K562 (cell line): ENCODE data around the gene FAM114A1. TPM values are rescaled to one million over a fixed set of nuclear protein-coding genes. Genes with fewer than 3 reads are reported as not detected.

Experiments
- ATAC-seq: fragments of 200-7000 bp; cut with Tn5 transposase; 3 replicates; pipeline ENCODE4 v1.9.1; 2020; ENCODE audit warnings: moderate library complexity
- BruUV-seq: library from RNA; stranded (reverse); fragments of 400-500 nt; replicated peaks from 2 replicates; lab custom pipeline; 2021; lab: Mats Ljungman, UMichigan
- CTCF ChIA-PET: fragments of 300-600 bp; formaldehyde crosslinking; extraction: SDS; loops from one replicate; lab custom pipeline; 2021; ENCODE audit warnings: low intra/inter-chr PET ratio; lab: Yijun Ruan, JAX
- POLR2A ChIA-PET: fragments of 300-600, 350-650 bp; sonication (Branson Sonifier 250); formaldehyde crosslinking; extraction: SDS; loops from one replicate; lab custom pipeline; 2021; ENCODE audit warnings: antibody characterized with exemption, inconsistent platforms; lab: Yijun Ruan, JAX
- DNase-seq, 4 experiments: peaks; one replicate each; pipeline versions ENCODE4 v3.0.0 to v3.0.0-alpha.2; 2011 to 2018; ENCODE audit warnings: low spot score in 3 of 4, mixed read lengths in 3 of 4; ENCODE audit errors: extremely low read depth in 1 of 4
- FAIRE-seq: peaks from 2 replicates; lab custom pipeline; 2011; peaks lifted over from hg19 to GRCh38; lab: Jason Lieb, UNC
- H2AFZ ChIP-seq: 2 replicates; pipeline ENCODE4 v1.6.0; 2011; ENCODE audit warnings: low read depth, low read length, control low read depth, inconsistent platforms
- H3K27ac ChIP-seq: fragments of 200-600 bp; 3 replicates; pipeline ENCODE4 v1.8.0; 2011; ENCODE audit warnings: low read depth, mild to moderate bottlenecking, control low read depth, inconsistent platforms, low read length, moderate library complexity, mixed read lengths; ENCODE audit errors: extremely low read depth
- H3K27me3 ChIP-seq, 2 experiments: fragments of 300-600 bp in 1 of 2; 2 replicates in 1 of 2; 3 replicates in 1 of 2; pipeline versions ENCODE4 v1.6.0 to v1.8.0; 2011; ENCODE audit warnings: inconsistent platforms in 2 of 2, low read length in 2 of 2, mild to moderate bottlenecking in 1 of 2, mixed read lengths in 1 of 2, moderate library complexity in 1 of 2; ENCODE audit not compliant: control insufficient read depth in 2 of 2, insufficient read depth in 2 of 2
- H3K36me3 ChIP-seq: fragments of 300-600 bp; 3 replicates; pipeline ENCODE4 v1.8.0; 2011; ENCODE audit warnings: mild to moderate bottlenecking, low read length, inconsistent platforms; ENCODE audit not compliant: control insufficient read depth, insufficient read depth
- H3K4me1 ChIP-seq, 2 experiments: fragments of 200-600 bp in 1 of 2; replicated peaks in 1 of 2; 2 replicates in 1 of 2; 3 replicates in 1 of 2; pipeline versions ENCODE4 v1.5.1 to v1.8.0; 2011; ENCODE audit warnings: inconsistent platforms in 2 of 2, low read length in 2 of 2, mild to moderate bottlenecking in 1 of 2, mixed read lengths in 1 of 2, moderate library complexity in 1 of 2; ENCODE audit not compliant: control insufficient read depth in 2 of 2, insufficient read depth in 2 of 2
- H3K4me2 ChIP-seq: 2 replicates; pipeline ENCODE4 v1.6.1; 2011; ENCODE audit warnings: low read length, control low read depth, inconsistent platforms, mixed read lengths; ENCODE audit not compliant: insufficient read depth
- H3K4me3 ChIP-seq: fragments of 200-600 bp; sonication (generic), shearing (Covaris generic); 2 replicates; pipeline ENCODE4 v1.5.1; 2016; ENCODE audit warnings: control low read depth, inconsistent platforms
- H3K79me2 ChIP-seq: fragments of 200-600 bp; 3 replicates; pipeline ENCODE4 v1.8.0; 2011; ENCODE audit warnings: low read length, inconsistent platforms; ENCODE audit not compliant: control insufficient read depth, insufficient read depth
- H3K9ac ChIP-seq, 2 experiments: 2 replicates each; pipeline versions ENCODE4 v1.6.0 to v1.6.1; 2011; ENCODE audit warnings: low read depth in 2 of 2, low read length in 2 of 2, control low read depth in 1 of 2, inconsistent platforms in 1 of 2, mild to moderate bottlenecking in 1 of 2, mixed read lengths in 1 of 2; ENCODE audit not compliant: insufficient read depth in 1 of 2
- H3K9me1 ChIP-seq: one replicate; pipeline ENCODE4 v1.6.0; 2011; ENCODE audit warnings: inconsistent platforms, mild to moderate bottlenecking, low read length, moderate library complexity; ENCODE audit not compliant: control insufficient read depth, insufficient read depth
- H3K9me3 ChIP-seq: replicated peaks from 2 replicates; pipeline ENCODE4 v1.5.1; 2011; ENCODE audit warnings: low read depth, low read length, inconsistent platforms; ENCODE audit not compliant: control insufficient read depth, insufficient read depth
- H4K20me1 ChIP-seq: replicated peaks from 2 replicates; pipeline ENCODE4 v1.6.1; 2011; ENCODE audit warnings: low read length, inconsistent platforms, mixed read lengths; ENCODE audit not compliant: control insufficient read depth, insufficient read depth
- CREBBP ChIP-seq: IDR thresholded peaks from one replicate; pipeline ENCODE4 v1.6.1; 2012; ENCODE audit warnings: low read depth, mild to moderate bottlenecking, control low read depth, inconsistent platforms, low read length
- FOSL1 ChIP-seq: fragments of 200-800 bp; sonication (Bioruptor generic); conservative IDR thresholded peaks from 2 replicates; pipeline ENCODE4 v1.6.1; 2016; ENCODE audit warnings: missing genetic modification characterization, missing compliant biosample characterization
- GTF2A2 ChIP-seq: IDR thresholded peaks from 2 replicates; pipeline ENCODE4 v1.6.1; 2016; ENCODE audit warnings: mild to moderate bottlenecking, missing genetic modification characterization, missing compliant biosample characterization
- JUN ChIP-seq, 2 experiments: sonication (generic) in 1 of 2; formaldehyde crosslinking in 1 of 2; IDR thresholded peaks; 2 replicates each; pipeline versions ENCODE4 v1.6.1 to v1.8.0; 2012 to 2022; ENCODE audit warnings: borderline replicate concordance in 2 of 2, mild to moderate bottlenecking in 2 of 2, improper control_type of control experiment in 1 of 2, low read depth in 1 of 2, low read length in 1 of 2, missing genetic modification reagents in 1 of 2
- KDM1A ChIP-seq, 2 experiments: fragments of 450-650 bp; IDR thresholded peaks; 2 replicates each; pipeline ENCODE4 v1.6.1; 2016; ENCODE audit warnings: mild to moderate bottlenecking in 2 of 2
- NR2C2 ChIP-seq, 2 experiments: fragments of 200-800 bp in 1 of 2; sonication (Bioruptor generic) in 1 of 2; sonication (generic) in 1 of 2; formaldehyde crosslinking in 1 of 2; IDR thresholded peaks; 2 replicates each; pipeline versions ENCODE4 v1.6.1 to v1.8.0; 2016 to 2022; ENCODE audit warnings: mild to moderate bottlenecking in 1 of 2, missing compliant biosample characterization in 1 of 2, missing genetic modification characterization in 1 of 2, missing genetic modification reagents in 1 of 2
- RB1 ChIP-seq: fragments of 450-650 bp; IDR thresholded peaks from 2 replicates; pipeline ENCODE4 v1.6.1; 2017; ENCODE audit warnings: low read depth, mild to moderate bottlenecking
- SMAD2 ChIP-seq: fragments of 150-350 bp; IDR thresholded peaks from 2 replicates; pipeline ENCODE4 v1.6.1; 2014; ENCODE audit warnings: low read depth, mild to moderate bottlenecking, low read length
- TSC22D4 ChIP-seq: fragments of 450-650 bp; IDR thresholded peaks from 2 replicates; pipeline ENCODE4 v1.6.1; 2016; ENCODE audit warnings: missing genetic modification characterization, missing biosample characterization, control low read depth
- ZC3H8 ChIP-seq: fragments of 450-650 bp; IDR thresholded peaks from 2 replicates; pipeline ENCODE4 v1.6.1; 2017
- ZNF707 ChIP-seq: fragments of 250-450 bp; sonication (Bioruptor Pico); conservative IDR thresholded peaks from 2 replicates; pipeline ENCODE4 v1.8.0; 2022; ENCODE audit warnings: inconsistent platforms, mild to moderate bottlenecking, moderate library complexity
- ZNF764 ChIP-seq: fragments of 250-450 bp; sonication (Bioruptor Pico); IDR thresholded peaks from 2 replicates; pipeline ENCODE4 v1.4.0; 2020; ENCODE audit warnings: low read depth, mild to moderate bottlenecking, moderate library complexity
- WGBS: fragments of 100-300 bp; shearing (Covaris generic); methylation state at CpG from one replicate; pipeline ENCODE4 v1.1.6; 2016; ENCODE audit warnings: low coverage, mixed read lengths; ENCODE audit not compliant: insufficient coverage; ENCODE audit errors: missing lambda C conversion rate; 5-methylcytosine and 5-hydroxymethylcytosine counted together
- in situ Hi-C: fragments of 300-500 bp; cut with MboI; formaldehyde crosslinking; loops from 4 replicates; pipeline ENCODE4 v1.15.0; 2018; ENCODE audit warnings: inconsistent platforms, mixed read lengths
- intact Hi-C: fragments of 100-400 bp; cut with micrococcal nuclease; formaldehyde crosslinking; loops from 2 replicates; pipeline ENCODE4 v1.14.2; 2022
- polyA plus RNA-seq, 8 experiments: library from polyadenylated mRNA; depleted of rRNA in 4 of 8; stranded (reverse) in 5 of 8; unstranded in 3 of 8; fragments of >200 nt; fragmentation: Nextera tagmentation in 2 of 8; fragmentation: Illumina TruSeq in 1 of 8; extraction: Ambion mirVana in 2 of 8; extraction: Trizol in 1 of 8; gene quantifications; 2 replicates each; pipeline versions ENCODE4 v1.2.1 to v1.2.3, GENCODE V29; 2011 to 2014; ENCODE audit warnings: inconsistent platforms in 1 of 8, missing spikeins in 1 of 8
- total RNA-seq, 7 experiments: library from RNA; depleted of rRNA in 6 of 7; stranded (reverse); fragments of >200 nt in 6 of 7; fragmentation: Illumina TruSeq in 2 of 7; extraction: Trizol in 2 of 7; gene quantifications; 2 replicates each; pipeline versions ENCODE4 v1.2.1 to v1.2.3, GENCODE V29; 2011 to 2021; ENCODE audit warnings: low replicate concordance in 1 of 7
- TF ChIP-seq, protein P1 (sequence below): sonication (generic); formaldehyde crosslinking; IDR thresholded peaks from 2 replicates; pipeline ENCODE4 v1.8.0; 2022; ENCODE audit warnings: missing genetic modification reagents, mild to moderate bottlenecking, moderate library complexity, borderline replicate concordance
- TF ChIP-seq, protein P2 (sequence below): fragments of 450-650 bp; IDR thresholded peaks from 2 replicates; pipeline ENCODE4 v1.6.1; 2018; ENCODE audit not compliant: partially characterized antibody

Gene FAM114A1
- total and polyA plus RNA-seq, 9 of the 15 experiments (the other 6 are each of a cell fraction or from before 2014, with no cell fraction given), result 1.8 to 12.0 (median 4.3) TPM

DNA sequence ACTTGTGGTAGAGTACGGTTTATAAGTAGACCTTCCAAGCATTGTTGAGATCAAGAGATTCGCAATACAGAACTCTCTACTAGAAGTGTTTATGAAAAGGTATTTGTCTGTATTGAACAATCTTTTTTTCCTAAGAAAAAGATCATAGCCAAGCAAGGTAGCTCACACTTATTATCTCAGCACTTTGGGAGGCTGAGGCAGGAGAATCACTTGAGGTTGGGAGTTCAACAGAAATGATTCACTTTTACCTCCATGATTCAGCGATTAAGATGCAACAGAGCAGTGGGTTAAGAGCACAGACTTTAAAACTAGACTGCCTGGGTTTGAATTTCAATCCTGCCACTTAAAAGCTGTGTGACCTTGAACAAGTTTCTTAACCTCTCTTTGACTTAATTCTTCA, 90.3 kb downstream of the FAM114A1 start (continued):
- TF ChIP-seq, protein P1, sequence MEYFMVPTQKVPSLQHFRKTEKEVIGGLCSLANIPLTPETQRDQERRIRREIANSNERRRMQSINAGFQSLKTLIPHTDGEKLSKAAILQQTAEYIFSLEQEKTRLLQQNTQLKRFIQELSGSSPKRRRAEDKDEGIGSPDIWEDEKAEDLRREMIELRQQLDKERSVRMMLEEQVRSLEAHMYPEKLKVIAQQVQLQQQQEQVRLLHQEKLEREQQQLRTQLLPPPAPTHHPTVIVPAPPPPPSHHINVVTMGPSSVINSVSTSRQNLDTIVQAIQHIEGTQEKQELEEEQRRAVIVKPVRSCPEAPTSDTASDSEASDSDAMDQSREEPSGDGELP (CRISPR knock-in tag), result no peak
- TF ChIP-seq, all 486 proteins: peak for 0

DNA sequence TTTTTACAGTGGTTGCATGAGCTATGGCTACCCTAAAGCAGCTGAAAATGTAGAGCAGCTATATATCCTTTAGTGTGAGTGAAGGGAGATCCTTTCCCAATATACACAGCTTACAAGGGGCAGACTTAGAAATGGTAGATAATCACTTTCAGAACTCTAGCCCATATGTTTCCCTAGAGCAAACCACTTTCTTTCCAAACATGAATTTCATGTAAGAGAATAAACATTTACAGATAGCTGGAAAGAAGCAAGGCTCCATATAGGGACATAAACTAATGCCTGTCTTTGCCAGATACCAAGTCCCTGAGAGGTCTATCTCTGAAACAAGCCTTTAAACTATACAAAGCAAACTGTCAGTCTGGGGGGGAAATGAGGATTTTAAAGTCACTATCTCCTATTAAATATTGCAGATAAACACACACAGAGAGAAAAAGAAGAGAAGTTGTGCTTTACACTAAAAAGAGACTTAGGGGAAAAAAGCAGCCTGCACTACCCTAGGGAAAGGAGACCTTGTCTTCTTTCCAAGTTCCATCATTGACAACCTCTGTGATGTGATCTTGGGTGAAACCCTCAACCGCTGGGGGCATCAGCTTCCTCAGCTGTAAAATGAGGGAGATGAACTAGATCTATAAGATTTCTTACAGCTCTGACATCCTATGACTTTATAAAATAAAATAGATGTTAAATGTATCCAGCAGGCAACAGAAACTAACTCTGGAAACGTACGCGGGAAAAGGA, 91.0 kb downstream of the FAM114A1 start:
- Histone ChIP-seq H3K4me3 (no peak overlapping the region), H3K36me3 (no peaks in the 10 kb centered on the region), H3K9me1 (no peaks in the 10 kb centered on the region), H3K4me1 (no peaks in the 10 kb centered on the region), H3K27me3 (peaks cover 0 to 9% of the 10 kb centered on the region in 2 experiments; a peak in 1 of 5 replicates), H3K79me2 (no peaks in the 10 kb centered on the region), H3K9ac (no peak overlapping the region), H3K4me2 (no peak overlapping the region), H2AFZ (no peak overlapping the region), H3K27ac (no peak overlapping the region), H3K9me3 (no peaks in the 10 kb centered on the region), H4K20me1 (no peaks in the 10 kb centered on the region)
- DNase-seq, result no peak
- BruUV-seq, result no TSS peak
- in situ Hi-C loops, result loop anchor here (10.0 kb wide), 1 partner anchor 676 kb away; the partner anchor contains the start of gene SMIM14
- no peak for FAIRE-seq
- intact Hi-C loops, result no loop called here
- ATAC-seq, result no peak
- ChIA-PET POLR2A (interaction anchor here (2.1 kb wide), 1 partner anchor 10 kb away, joined by 8 read pairs; no protein-coding TSS in a partner anchor), CTCF (no interaction called here)
- 50% methylated on average over 4 of the region's 4 CpGs for WGBS
- TF ChIP-seq FOSL1, result no peak
- TF ChIP-seq GTF2A2 (tag), result no peak
- no peak for TF ChIP-seq TSC22D4 (tag)
- TF ChIP-seq SMAD2, result no peak
- TF ChIP-seq KDM1A (IDR thresholded peaks at IDR 0.05), result no peak
- TF ChIP-seq ZNF764 (CRISPR knock-in tag), result no peak
- no peak for TF ChIP-seq RB1
- TF ChIP-seq JUN (IDR thresholded peaks at IDR 0.05; ENCODE audit: borderline replicate concordance, low read depth, low read length), result no peak
- TF ChIP-seq JUN (CRISPR knock-in tag; IDR thresholded peaks at IDR 0.05; ENCODE audit: borderline replicate concordance), result no peak
- TF ChIP-seq, protein P2, sequence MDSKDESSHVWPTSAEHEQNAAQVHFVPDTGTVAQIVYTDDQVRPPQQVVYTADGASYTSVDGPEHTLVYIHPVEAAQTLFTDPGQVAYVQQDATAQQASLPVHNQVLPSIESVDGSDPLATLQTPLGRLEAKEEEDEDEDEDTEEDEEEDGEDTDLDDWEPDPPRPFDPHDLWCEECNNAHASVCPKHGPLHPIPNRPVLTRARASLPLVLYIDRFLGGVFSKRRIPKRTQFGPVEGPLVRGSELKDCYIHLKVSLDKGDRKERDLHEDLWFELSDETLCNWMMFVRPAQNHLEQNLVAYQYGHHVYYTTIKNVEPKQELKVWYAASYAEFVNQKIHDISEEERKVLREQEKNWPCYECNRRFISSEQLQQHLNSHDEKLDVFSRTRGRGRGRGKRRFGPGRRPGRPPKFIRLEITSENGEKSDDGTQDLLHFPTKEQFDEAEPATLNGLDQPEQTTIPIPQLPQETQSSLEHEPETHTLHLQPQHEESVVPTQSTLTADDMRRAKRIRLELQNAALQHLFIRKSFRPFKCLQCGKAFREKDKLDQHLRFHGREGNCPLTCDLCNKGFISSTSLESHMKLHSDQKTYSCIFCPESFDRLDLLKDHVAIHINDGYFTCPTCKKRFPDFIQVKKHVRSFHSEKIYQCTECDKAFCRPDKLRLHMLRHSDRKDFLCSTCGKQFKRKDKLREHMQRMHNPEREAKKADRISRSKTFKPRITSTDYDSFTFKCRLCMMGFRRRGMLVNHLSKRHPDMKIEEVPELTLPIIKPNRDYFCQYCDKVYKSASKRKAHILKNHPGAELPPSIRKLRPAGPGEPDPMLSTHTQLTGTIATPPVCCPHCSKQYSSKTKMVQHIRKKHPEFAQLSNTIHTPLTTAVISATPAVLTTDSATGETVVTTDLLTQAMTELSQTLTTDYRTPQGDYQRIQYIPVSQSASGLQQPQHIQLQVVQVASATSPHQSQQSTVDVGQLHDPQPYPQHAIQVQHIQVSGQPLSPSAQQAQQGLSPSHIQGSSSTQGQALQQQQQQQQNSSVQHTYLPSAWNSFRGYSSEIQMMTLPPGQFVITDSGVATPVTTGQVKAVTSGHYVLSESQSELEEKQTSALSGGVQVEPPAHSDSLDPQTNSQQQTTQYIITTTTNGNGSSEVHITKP, result no peak
- no peak for TF ChIP-seq ZC3H8
- no peak for TF ChIP-seq NR2C2 (CRISPR knock-in tag; IDR thresholded peaks at IDR 0.05)
- TF ChIP-seq NR2C2 (tag; IDR thresholded peaks at IDR 0.05), result no peak
- TF ChIP-seq ZNF707 (CRISPR knock-in tag), result no peak
- TF ChIP-seq CREBBP, result no peak
